B cell (primary cell): ENCODE results near the gene DLG2. TPM values are rescaled to one million over a fixed set of nuclear protein-coding genes. Genes with fewer than 3 reads are reported as not detected.

Experiments used
- ATAC-seq: fragments of 200-7000 bp; cut with Tn5 transposase; one replicate; pipeline ENCODE4 v1.10.0; 2021; ENCODE audit warnings: low read depth, mild to moderate bottlenecking, moderate number of reproducible peaks, moderate library complexity
- CTCF ChIA-PET: fragments of 350-600 bp; sonication (Branson Sonifier 250); formaldehyde crosslinking; loops from one replicate; lab custom pipeline; 2021; ENCODE audit warnings: antibody characterized with exemption, inconsistent platforms; lab: Charles Lee
- POLR2A ChIA-PET: fragments of 350-600 bp; sonication (Branson Sonifier 250); formaldehyde crosslinking; loops from one replicate; lab custom pipeline; 2021; ENCODE audit warnings: antibody characterized with exemption; lab: Charles Lee
- DNase-seq: peaks from one replicate; pipeline ENCODE4 v3.0.0; 2013
- H2AFZ ChIP-seq: 2 replicates; pipeline ENCODE4 v1.6.1; 2012; ENCODE audit warnings: mild to moderate bottlenecking, low read depth, low read length; ENCODE audit not compliant: insufficient read depth, poor library complexity, severe bottlenecking
- H3K27ac ChIP-seq, 2 donors: 1 replicate in 1 of 2; 2 replicates in 1 of 2; pipeline ENCODE4 v1.5.1; 2012 to 2013; ENCODE audit warnings: low read length in 2 of 2, mild to moderate bottlenecking in 2 of 2, moderate library complexity in 1 of 2
- H3K27me3 ChIP-seq, 4 experiments: fragments of 200-600 bp in 1 of 4; sonication (generic) in 1 of 4; replicated peaks in 1 of 4; 1 replicate in 2 of 4; 2 replicates in 2 of 4; pipeline versions ENCODE4 v1.6.1 to v1.7.0; 2013 to 2016; ENCODE audit warnings: low read length in 3 of 4, mild to moderate bottlenecking in 2 of 4, mixed read lengths in 1 of 4, moderate library complexity in 1 of 4; ENCODE audit not compliant: insufficient read depth in 4 of 4, control insufficient read depth in 3 of 4; ENCODE audit errors: control extremely low read depth in 1 of 4
- H3K36me3 ChIP-seq, 2 experiments: replicated peaks in 1 of 2; 1 replicate in 1 of 2; 2 replicates in 1 of 2; pipeline versions ENCODE4 v1.6.1 to v1.7.1; 2013; ENCODE audit warnings: low read length in 1 of 2; ENCODE audit not compliant: insufficient read depth in 2 of 2, control insufficient read depth in 1 of 2; ENCODE audit errors: control extremely low read depth in 1 of 2, extremely low read depth in 1 of 2
- H3K4me1 ChIP-seq, 2 donors: fragments of 200-600 bp in 1 of 2; sonication (generic) in 1 of 2; 1 replicate in 1 of 2; 2 replicates in 1 of 2; pipeline versions ENCODE4 v1.5.1 to v1.6.1; 2013 to 2017; ENCODE audit warnings: low read length in 2 of 2; ENCODE audit not compliant: control insufficient read depth in 2 of 2, insufficient read depth in 2 of 2
- H3K4me2 ChIP-seq: replicated peaks from 2 replicates; pipeline ENCODE3; 2012; ENCODE audit warnings: mild to moderate bottlenecking, low read depth, low read length; ENCODE audit not compliant: poor library complexity, severe bottlenecking
- H3K4me3 ChIP-seq, 5 experiments: fragments of 200-600 bp in 1 of 5; sonication (generic) in 1 of 5; 1 replicate in 3 of 5; 2 replicates in 2 of 5; pipeline versions ENCODE4 v1.5.1 to v1.7.0; 2011 to 2016; ENCODE audit warnings: low read length in 4 of 5, mild to moderate bottlenecking in 4 of 5, low read depth in 2 of 5, control low read depth in 1 of 5, moderate library complexity in 1 of 5; ENCODE audit not compliant: insufficient read depth in 1 of 5; ENCODE audit errors: control extremely low read depth in 1 of 5, extremely low read depth in 1 of 5
- H3K79me2 ChIP-seq: fragments of 200-600 bp; sonication (generic); one replicate; pipeline ENCODE4 v1.6.0; 2016; ENCODE audit warnings: low read length; ENCODE audit not compliant: control insufficient read depth, insufficient read depth
- H3K9ac ChIP-seq: fragments of 200-600 bp; sonication (generic); 2 replicates; pipeline ENCODE4 v1.6.1; 2017; ENCODE audit warnings: mild to moderate bottlenecking, low read length, moderate library complexity
- H3K9me3 ChIP-seq, 3 donors: one replicate each; pipeline versions ENCODE4 v1.6.1 to v1.7.1; 2013; ENCODE audit warnings: low read length in 2 of 3; ENCODE audit not compliant: control insufficient read depth in 2 of 3, insufficient read depth in 1 of 3; ENCODE audit errors: control extremely low read depth in 1 of 3
- H4K20me1 ChIP-seq: 2 replicates; pipeline ENCODE4 v1.6.0; 2012; ENCODE audit warnings: mild to moderate bottlenecking, low read length; ENCODE audit not compliant: insufficient read depth, control insufficient read depth, poor library complexity, severe bottlenecking
- H3K27ac Mint-ChIP-seq: one replicate; pipeline ENCODE4 v1.8.0; 2021; ENCODE audit warnings: mixed read lengths
- H3K27me3 Mint-ChIP-seq: one replicate; pipeline ENCODE4 v1.8.0; 2021; ENCODE audit warnings: mixed read lengths
- H3K4me1 Mint-ChIP-seq: one replicate; pipeline ENCODE4 v1.8.0; 2021; ENCODE audit warnings: mixed read lengths
- H3K4me3 Mint-ChIP-seq: one replicate; pipeline ENCODE4 v1.8.0; 2021; ENCODE audit warnings: mixed read lengths
- H3K9me3 Mint-ChIP-seq: one replicate; pipeline ENCODE4 v1.8.0; 2022; ENCODE audit warnings: mixed read lengths; ENCODE audit not compliant: insufficient read depth
- CTCF ChIP-seq: fragments of 200-600 bp; IDR thresholded peaks from one replicate; pipeline ENCODE4 v1.8.0; 2022; ENCODE audit warnings: antibody characterized with exemption, mild to moderate bottlenecking
- EZH2 ChIP-seq: IDR thresholded peaks from 2 replicates; pipeline ENCODE4 v1.6.1; 2012; ENCODE audit warnings: borderline replicate concordance, low read depth, mild to moderate bottlenecking, moderate library complexity, low read length; ENCODE audit not compliant: insufficient read depth, poor library complexity, severe bottlenecking
- WGBS: methylation state at CpG from one replicate; pipeline ENCODE4 v1.1.5; 2013; ENCODE audit warnings: missing lambda C conversion rate; ENCODE audit not compliant: insufficient coverage; 5-methylcytosine and 5-hydroxymethylcytosine counted together
- intact Hi-C: fragments of 100-400 bp; cut with micrococcal nuclease; formaldehyde crosslinking; loops from one replicate; pipeline ENCODE4 v1.10.0; 2022
- polyA plus RNA-seq: library from polyadenylated mRNA; depleted of rRNA; stranded (reverse); fragments of >200 nt; gene quantifications from 2 replicates; pipeline ENCODE4 v1.2.3, GENCODE V29; 2012
- total RNA-seq, 2 donors: library from RNA; stranded (reverse); fragments of 120-200 nt in 1 of 2; gene quantifications; 1 replicate in 1 of 2; 2 replicates in 1 of 2; pipeline versions ENCODE4 v1.2.3 to v1.2.4, GENCODE V29; 2013 to 2022

Gene DLG2
- total and polyA plus RNA-seq, 2 donors (not counting 1 experiment from before 2014, with no cell fraction given): 0.54 to 5.4 TPM

- DNase-seq (no peak), ATAC-seq (no peak)
- H3K36me3 ChIP-seq: no peaks in the 10 kb centered on the region
- no peak overlapping the region for H3K27ac ChIP-seq
- Mint-ChIP-seq H3K4me1 (no peaks in the 10 kb centered on the region), H3K4me3 (no peak overlapping the region), H3K27me3 (no peaks in the 10 kb centered on the region), H3K9me3 (no peaks in the 10 kb centered on the region), H3K27ac (no peak overlapping the region)
- no peak overlapping the region for H3K4me2 ChIP-seq
- H3K4me1 ChIP-seq: no peaks in the 10 kb centered on the region
- no peaks in the 10 kb centered on the region for H3K9me3 ChIP-seq
- H2AFZ ChIP-seq: no peak overlapping the region
- H4K20me1 ChIP-seq: no peaks in the 10 kb centered on the region
- no peaks in the 10 kb centered on the region for H3K27me3 ChIP-seq
- CTCF ChIA-PET: no interaction called here
- no peaks in the 10 kb centered on the region for H3K79me2 ChIP-seq
- no CpG with 5 or more reads among the region's 4 CpGs for WGBS
- intact Hi-C loops: no loop called here
- POLR2A ChIA-PET: no interaction called here
- no peak for TF ChIP-seq EZH2
- no peak for TF ChIP-seq CTCF
- H3K9ac ChIP-seq: no peak overlapping the region
- H3K4me3 ChIP-seq: no peak overlapping the region
Observed at GRCh38 chr11:84965484-84965883, 661.7 kb downstream of the DLG2 start.

- 100% methylated on average over 1 of the region's 1 CpG for WGBS
Observed at GRCh38 chr11:84963240-84963639, 663.9 kb downstream of the DLG2 start.

More at GRCh38 chr11:84963240-84963639, 663.9 kb downstream of the DLG2 start:
- Mint-ChIP-seq H3K9me3 (no peaks in the 10 kb centered on the region), H3K27ac (no peak overlapping the region), H3K4me3 (no peak overlapping the region), H3K27me3 (no peaks in the 10 kb centered on the region), H3K4me1 (no peaks in the 10 kb centered on the region)
- no peak for DNase-seq
- Histone ChIP-seq H4K20me1 (no peaks in the 10 kb centered on the region), H3K9ac (no peak overlapping the region), H3K36me3 (no peaks in the 10 kb centered on the region), H3K79me2 (no peaks in the 10 kb centered on the region), H3K9me3 (no peaks in the 10 kb centered on the region), H3K4me3 (no peak overlapping the region), H3K27ac (no peak overlapping the region), H3K27me3 (no peaks in the 10 kb centered on the region), H3K4me1 (no peaks in the 10 kb centered on the region), H3K4me2 (no peak overlapping the region), H2AFZ (no peak overlapping the region)
- ATAC-seq: no peak
- intact Hi-C loops: no loop called here
- TF ChIP-seq CTCF (no peak), EZH2 (no peak)
- ChIA-PET CTCF (interaction anchor here (0.6 kb wide), 1 partner anchor 31 kb away, joined by 3 read pairs; no protein-coding TSS in a partner anchor), POLR2A (no interaction called here)
